Endometrial microvascular endothelial cells (primary cell): ENCODE results near the gene CCDC136. TPM values are rescaled to one million over a fixed set of nuclear protein-coding genes. Genes with fewer than 3 reads are reported as not detected.

Source experiments
- in situ Hi-C: cut with HindIII; loops from 2 replicates; pipeline ENCODE4 v1.10.0; 2017; ENCODE audit warnings: low sequenced_read_pairs, low pct_unique_long_range_greater_than_20kb; ENCODE audit errors: inconsistent ontology term
- total RNA-seq: library from RNA; depleted of rRNA; stranded (reverse); fragments of >200 nt; gene quantifications from one replicate; pipeline ENCODE4 v1.2.3, GENCODE V29; 2015; ENCODE audit errors: inconsistent ontology term

Gene CCDC136
- total RNA-seq, 1 donor from 2014 or later = 0.28 TPM

DNA sequence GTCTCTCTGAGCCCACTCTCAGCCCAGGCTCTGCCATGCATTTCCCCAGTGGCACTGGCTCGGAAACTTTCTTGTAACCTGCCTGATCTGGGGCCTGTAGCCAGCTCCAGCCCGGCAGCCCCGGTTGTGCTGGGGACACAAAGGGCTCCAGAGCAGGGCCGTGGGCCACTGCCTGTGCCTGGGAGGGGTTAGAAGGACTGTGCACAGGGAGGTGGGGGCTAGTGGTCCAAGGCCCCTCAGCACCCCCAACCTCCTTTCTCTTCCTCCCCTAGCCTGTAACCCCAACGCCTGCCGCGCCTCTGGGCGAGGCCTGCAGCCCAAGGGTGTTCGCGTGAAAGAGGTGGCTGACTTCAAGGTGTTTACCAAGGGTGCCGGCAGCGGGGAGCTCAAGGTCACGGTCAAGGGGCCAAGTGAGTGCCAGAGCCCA lies 48.0 kb downstream of the CCDC136 start:
- in situ Hi-C loops = no loop called here

DNA sequence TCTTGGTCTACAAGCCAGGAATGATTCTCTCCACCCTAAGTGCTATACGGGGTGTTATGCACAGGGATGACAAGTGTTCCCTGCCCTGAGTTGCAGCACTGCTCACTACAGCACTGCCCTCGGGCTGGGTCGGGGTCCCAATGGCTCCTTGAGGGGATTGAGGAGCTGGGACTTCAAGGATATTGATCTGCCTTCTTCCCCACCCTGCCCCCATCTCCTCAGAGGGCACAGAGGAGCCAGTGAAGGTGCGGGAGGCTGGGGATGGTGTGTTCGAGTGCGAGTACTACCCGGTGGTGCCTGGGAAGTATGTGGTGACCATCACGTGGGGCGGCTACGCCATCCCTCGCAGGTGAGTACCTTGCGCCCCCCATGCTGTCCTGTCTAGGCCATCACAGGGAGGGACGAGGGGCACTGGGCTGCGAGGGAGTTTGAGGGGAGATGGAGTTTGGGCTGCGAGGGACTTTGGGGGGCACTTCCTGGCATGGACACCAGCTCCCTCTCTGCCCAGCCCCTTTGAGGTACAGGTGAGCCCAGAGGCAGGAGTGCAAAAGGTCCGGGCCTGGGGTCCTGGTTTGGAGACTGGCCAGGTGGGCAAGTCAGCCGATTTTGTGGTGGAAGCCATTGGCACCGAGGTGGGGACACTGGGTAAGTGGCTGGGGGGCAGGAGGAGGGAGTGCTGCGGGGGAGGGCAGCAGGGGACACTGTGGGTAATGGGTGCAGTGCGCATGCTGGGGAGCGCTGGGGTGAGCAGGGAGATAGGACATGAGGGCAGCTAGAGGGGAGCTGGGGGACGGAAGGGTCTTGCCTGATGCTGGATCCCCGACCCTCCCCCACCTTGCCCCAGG lies 48.8 kb downstream of the CCDC136 start:
- in situ Hi-C loops = no loop called here

DNA sequence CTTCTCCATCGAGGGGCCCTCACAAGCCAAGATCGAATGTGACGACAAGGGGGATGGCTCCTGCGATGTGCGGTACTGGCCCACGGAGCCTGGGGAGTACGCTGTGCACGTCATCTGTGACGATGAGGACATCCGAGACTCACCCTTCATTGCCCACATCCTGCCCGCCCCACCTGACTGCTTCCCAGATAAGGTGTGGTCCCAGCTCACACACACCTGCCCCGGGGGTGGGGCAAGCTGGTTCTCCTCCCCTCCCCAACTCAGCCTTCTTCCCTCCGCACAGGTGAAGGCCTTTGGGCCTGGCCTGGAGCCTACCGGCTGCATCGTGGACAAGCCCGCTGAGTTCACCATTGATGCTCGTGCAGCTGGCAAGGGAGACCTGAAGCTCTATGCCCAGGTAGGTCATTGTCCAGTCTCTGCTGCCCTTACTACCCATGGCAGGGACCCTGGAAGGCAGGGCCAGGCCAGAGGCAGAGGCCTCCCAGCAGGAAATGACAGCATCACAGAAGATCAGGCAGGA lies 49.5 kb downstream of the CCDC136 start:
- in situ Hi-C loops = no loop called here

DNA sequence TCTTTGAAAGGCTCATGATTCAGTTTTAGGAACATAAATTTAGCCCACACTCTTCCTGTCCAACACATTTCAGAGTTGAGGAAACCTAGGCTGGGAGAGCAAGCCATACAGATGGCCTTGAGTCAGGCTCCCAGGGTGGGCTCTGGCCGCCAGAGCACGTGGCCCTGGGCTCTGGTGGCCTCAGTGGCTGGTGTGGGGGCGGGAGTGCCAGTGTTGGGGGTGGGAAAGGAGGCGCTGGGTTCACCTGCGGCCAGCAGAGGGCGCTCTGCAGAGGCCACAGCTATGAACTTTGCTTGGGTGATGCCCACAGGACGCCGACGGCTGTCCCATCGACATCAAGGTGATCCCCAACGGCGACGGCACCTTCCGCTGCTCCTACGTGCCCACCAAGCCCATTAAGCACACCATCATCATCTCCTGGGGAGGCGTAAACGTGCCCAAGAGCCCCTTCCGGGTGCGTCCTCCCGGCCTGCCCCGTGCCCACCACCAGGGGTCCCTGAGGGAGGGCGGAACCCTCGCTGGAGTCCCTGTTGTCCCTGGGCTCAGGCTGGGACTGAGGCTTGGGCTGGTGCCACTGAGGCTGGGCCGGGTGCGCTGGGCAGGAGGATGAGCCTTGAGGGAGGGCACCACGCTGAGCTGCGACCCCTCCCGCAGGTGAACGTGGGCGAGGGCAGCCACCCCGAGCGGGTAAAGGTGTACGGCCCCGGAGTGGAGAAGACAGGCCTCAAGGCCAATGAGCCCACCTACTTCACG lies 50.3 kb downstream of the CCDC136 start:
- in situ Hi-C loops = no loop called here

DNA sequence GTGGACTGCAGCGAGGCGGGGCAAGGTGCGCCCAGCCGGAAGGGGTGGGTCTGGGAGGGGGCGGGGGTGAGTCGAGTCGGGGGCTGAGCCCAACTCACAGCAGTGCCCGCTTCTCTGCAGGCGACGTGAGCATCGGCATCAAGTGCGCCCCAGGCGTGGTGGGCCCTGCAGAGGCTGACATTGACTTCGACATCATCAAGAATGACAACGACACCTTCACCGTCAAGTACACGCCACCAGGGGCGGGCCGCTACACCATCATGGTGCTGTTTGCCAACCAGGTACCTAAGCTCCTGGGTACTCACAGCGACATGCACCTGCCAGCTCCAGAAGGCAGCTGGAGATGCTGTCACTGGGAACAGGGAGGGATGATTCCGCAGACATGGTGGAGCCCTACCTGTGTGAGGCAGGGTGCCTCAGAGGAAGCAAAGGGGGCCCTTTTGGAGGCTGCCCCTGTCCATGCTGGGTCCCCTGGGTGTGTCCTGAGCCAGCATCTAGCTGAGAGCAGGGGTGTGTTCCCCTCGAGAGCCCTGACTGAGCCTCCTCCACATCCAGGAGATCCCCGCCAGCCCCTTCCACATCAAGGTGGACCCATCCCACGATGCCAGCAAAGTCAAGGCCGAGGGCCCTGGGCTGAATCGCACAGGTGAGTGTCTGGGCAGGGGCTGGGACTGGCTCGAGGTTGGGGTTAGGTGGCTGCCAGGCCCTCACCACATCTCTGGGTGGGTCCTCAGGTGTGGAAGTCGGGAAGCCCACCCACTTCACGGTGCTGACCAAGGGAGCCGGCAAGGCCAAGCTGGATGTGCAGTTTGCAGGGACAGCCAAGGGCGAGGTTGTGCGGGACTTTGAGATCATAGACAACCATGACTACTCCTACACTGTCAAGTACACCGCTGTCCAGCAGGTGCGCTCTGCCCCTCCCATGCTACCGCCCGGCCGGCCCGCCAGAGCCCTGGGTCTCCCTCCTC lies 51.2 kb downstream of the CCDC136 start:
- in situ Hi-C loops = no loop called here

DNA sequence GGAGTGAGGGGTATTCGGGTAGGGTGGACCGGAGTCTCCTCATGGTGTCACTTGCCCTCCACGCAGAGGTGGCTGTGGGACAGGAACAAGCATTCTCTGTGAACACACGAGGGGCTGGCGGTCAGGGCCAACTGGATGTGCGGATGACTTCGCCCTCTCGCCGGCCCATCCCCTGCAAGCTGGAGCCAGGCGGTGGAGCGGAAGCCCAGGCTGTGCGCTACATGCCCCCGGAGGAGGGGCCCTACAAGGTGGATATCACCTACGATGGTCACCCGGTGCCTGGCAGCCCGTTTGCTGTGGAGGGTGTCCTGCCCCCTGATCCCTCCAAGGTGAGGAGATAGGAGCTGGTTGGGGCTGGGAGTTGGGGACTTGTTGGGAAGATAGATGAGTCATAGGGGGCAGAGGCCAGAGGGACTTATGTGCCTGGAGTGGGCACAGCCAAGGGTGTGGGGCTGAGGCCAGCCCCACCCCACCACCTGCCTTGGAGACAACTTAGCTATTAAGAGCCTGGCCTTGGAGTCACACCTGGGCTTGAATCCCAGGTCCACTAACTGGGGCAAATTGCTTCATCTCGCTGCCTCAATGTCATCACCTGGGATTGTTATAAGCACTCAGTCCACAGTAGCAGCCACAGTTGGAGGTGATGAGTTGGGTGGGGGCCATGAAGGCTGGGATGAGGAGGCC lies 52.3 kb downstream of the CCDC136 start:
- in situ Hi-C loops = no loop called here

DNA sequence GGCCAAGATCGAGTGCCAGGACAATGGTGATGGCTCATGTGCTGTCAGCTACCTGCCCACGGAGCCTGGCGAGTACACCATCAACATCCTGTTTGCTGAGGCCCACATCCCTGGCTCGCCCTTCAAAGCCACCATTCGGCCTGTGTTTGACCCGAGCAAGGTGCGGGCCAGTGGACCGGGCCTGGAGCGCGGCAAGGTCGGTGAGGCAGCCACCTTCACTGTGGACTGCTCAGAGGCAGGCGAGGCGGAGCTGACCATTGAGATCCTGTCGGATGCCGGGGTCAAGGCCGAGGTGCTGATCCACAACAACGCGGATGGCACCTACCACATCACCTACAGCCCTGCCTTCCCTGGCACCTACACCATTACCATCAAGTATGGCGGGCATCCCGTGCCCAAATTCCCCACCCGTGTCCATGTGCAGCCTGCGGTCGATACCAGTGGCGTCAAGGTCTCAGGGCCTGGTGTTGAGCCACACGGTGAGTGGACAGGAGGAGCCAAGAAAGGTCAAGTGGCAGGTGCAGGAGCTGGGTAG lies 53.1 kb downstream of the CCDC136 start:
- in situ Hi-C loops = no loop called here

DNA sequence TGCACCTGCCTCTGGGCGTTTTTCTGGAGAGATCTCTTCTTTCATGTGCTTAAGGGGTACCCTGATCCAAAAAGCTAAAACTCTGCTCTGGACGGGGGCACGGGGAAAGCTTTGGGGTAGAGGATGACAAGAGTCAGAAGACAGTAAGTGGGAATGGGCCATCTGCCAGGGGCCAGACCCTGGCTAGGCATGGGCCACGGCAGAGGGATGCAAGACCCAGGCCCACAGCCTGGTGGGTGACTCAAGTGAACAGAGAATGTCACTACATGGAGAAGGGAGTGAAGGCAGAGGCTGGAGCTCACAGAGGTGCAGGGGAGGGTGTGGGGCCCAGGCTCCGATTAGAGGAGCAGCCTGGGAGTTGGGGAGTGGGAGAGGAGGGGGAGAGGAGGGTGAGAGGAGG lies 53.7 kb downstream of the CCDC136 start:
- in situ Hi-C loops = no loop called here

DNA sequence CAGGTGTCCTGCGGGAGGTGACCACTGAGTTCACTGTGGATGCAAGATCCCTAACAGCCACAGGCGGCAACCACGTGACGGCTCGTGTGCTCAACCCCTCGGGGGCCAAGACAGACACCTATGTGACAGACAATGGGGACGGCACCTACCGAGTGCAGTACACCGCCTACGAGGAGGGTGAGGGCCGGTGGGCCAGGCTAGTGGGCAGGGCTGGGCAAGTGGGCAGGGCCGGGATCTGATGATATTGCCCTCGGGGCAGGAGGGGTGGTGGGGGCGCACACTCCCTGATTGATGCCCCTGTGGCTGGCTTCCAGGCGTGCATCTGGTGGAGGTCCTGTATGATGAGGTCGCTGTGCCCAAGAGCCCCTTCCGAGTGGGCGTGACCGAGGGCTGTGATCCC lies 54.2 kb downstream of the CCDC136 start:
- in situ Hi-C loops = no loop called here

DNA sequence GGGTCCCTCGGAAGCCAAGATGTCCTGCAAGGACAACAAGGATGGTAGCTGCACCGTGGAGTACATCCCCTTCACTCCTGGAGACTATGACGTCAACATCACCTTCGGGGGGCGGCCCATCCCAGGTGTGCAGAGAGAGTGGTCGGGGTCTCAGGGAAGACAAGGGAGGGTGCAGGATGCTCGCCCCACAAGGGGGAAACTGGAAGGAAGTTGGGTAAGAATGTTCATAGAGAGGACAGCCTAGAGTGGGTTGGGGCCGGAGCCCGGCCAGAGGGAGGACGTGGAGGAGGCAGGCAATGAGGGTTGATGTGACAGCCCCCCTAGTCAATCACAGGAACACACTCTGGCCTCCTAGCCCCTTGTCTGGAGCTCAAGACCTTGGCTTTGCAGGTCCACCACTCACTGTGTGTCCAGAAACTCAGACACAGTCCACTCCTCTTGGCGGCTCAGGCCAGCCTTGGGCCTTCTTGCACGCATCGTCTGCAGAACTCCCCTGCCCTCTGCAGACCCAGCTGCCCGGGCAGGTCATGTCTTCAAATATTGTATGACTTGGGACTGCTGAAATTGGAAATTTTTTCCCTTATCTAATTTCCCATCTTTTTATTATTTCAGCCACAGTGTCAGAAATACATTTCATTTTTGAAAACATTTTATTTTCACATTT lies 55.1 kb downstream of the CCDC136 start:
- in situ Hi-C loops = no loop called here

DNA sequence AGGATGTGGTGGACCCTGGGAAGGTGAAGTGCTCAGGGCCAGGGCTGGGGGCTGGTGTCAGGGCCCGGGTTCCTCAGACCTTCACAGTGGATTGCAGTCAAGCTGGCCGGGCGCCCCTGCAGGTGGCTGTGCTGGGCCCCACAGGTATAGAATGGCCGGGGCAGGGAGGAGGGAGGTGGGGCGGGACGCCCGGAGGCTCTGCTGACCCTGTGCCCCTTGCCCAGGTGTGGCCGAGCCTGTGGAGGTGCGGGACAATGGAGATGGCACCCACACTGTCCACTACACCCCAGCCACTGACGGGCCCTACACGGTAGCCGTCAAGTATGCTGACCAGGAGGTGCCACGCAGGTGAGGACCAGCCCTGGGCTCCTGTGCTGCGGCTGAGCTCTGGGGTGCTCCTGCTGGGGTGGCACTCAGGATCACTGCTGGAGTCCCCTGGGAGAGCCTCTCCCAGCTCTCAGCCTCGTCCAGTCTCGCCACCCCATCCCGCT lies 56.0 kb downstream of the CCDC136 start:
- in situ Hi-C loops = no loop called here

DNA sequence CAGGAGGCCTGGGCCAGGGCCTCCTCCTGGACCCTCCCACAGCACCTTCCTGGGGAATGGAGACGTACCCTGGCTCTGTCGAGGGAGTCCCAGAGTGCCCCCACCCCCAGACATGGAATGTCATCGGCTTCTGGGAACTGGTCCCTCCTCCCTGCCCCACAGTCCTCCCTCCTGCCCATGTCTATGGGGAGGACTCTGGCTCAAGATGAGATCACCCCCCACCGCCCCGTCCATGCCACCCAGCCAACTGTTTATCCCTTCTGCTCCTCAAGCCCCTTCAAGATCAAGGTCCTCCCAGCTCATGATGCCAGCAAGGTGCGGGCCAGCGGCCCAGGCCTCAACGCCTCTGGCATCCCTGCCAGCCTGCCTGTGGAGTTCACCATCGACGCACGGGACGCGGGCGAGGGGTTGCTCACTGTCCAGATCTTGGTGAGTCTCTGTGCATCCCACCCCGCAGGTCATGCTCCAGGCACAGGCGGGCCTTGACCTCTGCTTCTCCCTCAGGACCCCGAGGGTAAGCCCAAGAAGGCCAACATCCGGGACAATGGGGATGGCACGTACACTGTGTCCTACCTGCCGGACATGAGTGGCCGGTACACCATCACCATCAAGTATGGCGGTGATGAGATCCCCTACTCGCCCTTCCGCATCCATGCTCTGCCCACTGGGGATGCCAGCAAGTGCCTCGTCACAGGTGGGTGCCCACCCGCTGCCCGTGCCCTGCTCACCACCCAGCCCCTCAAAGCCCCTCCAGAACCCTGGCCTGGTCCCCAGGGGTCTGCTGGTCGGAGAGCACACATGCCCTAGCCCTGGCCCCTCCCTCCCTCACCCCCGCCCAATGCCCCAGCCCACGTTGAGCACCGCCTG lies 56.8 kb downstream of the CCDC136 start:
- in situ Hi-C loops = no loop called here

DNA sequence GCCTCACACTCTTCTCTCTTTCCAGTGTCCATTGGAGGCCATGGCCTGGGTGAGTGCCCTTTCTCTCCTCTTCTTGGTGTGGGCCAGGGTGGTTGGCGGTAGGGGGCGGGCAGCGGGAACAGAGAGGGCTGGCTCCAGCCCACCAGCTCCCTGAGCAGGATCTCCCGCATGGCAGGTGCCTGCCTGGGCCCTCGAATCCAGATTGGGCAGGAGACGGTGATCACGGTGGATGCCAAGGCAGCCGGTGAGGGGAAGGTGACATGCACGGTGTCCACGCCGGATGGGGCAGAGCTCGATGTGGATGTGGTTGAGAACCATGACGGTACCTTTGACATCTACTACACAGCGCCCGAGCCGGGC lies 57.4 kb downstream of the CCDC136 start:
- in situ Hi-C loops = no loop called here

DNA sequence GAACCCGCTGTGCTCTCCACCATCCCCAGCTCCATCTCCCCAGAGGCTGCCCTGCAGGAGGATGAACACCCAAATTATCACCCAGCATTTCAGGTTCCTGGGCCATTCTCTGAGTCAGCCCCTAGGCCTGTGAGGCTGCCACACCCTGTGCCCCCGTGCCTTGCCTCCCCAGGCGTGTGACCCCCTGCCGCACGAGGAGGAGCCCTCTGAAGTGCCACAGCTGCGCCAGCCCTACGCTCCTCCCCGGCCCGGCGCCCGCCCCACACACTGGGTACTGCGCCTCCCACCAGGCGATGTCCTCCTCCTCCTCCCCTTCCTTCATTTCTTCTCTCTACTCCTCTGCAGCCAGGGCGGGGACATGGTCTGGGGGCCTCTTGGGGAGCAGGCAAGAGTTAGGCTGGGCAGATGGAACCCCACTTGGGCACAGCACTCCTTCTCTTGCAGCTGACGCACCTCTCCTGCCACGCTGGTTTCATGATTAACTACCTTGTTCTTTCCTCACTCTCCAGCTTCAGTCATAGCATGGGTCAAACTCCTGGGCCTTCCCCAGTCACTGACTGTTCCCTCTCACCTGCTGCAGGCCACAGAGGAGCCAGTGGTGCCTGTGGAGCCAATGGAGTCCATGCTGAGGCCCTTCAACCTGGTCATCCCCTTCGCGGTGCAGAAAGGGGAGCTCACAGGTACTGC lies 58.2 kb downstream of the CCDC136 start:
- in situ Hi-C loops = no loop called here

DNA sequence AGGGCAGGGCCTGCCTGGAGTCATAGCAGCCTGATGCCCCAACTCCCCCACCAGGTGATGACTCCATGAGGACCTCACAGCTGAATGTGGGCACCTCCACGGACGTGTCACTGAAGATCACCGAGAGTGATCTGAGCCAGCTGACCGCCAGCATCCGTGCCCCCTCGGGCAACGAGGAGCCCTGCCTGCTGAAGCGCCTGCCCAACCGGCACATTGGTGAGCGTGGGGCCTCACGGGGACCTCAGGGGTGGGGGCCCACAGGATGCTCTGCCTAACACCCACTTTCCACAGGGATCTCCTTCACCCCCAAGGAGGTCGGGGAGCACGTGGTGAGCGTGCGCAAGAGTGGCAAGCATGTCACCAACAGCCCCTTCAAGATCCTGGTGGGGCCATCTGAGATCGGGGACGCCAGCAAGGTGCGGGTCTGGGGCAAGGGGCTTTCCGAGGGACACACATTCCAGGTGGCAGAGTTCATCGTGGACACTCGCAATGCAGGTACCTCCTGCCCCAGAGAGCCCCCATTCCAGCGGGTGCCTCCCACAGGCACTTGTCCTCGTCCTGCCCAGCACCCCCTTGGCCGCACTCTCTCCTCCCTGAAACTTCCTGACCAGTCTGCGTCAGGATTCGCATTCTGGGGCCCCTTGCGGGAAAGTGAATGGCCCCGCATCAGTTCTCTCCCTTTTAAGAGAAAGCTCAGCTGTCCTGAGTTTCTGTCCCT lies 60.9 kb downstream of the CCDC136 start:
- in situ Hi-C loops = no loop called here

DNA sequence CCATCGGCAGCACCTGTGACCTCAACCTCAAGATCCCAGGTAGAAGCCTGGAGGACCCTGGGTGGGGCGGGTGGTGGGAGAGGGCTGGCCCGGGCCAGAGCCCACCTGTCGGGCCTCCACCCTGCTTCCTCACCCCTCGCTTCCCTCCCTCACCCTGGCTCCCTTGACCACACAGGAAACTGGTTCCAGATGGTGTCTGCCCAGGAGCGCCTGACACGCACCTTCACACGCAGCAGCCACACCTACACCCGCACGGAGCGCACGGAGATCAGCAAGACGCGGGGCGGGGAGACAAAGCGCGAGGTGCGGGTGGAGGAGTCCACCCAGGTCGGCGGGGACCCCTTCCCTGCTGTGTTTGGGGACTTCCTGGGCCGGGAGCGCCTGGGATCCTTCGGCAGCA lies 62.0 kb downstream of the CCDC136 start:
- in situ Hi-C loops = no loop called here
